SH-SY5Y (cell line): ENCODE results near the gene SLC46A2.

Experiments
- GATA2 ChIP-seq: IDR thresholded peaks from 2 replicates; pipeline ENCODE4 v1.6.1; 2011; ENCODE audit warnings: mild to moderate bottlenecking, low read depth, low read length
- GATA3 ChIP-seq: IDR thresholded peaks from 2 replicates; pipeline ENCODE4 v1.6.1; 2011; ENCODE audit warnings: low read depth, mild to moderate bottlenecking, low read length, moderate library complexity

SLC46A2 gene

GRCh38 chr9:112838342-112838741 is 52.3 kb downstream of the SLC46A2 start:
- TF ChIP-seq GATA2 (no peak), GATA3 (no peak)

- TF ChIP-seq GATA3, result no peak
- no peak for TF ChIP-seq GATA2
These were observed 54.3 kb downstream of the SLC46A2 start for GRCh38 chr9:112836394-112836793.

- TF ChIP-seq GATA3, result no peak
- TF ChIP-seq GATA2, result no peak
These were observed 57.6 kb downstream of the SLC46A2 start for GRCh38 chr9:112833081-112833480.

- no peak for TF ChIP-seq GATA3
- TF ChIP-seq GATA2, result no peak
These were observed 58.7 kb downstream of the SLC46A2 start for GRCh38 chr9:112831969-112832368.

- TF ChIP-seq GATA3 (no peak), GATA2 (no peak)
These were observed 59.3 kb downstream of the SLC46A2 start for GRCh38 chr9:112831281-112831851.
